Measurements from ENCODE around the gene TRIM46.

DNA sequence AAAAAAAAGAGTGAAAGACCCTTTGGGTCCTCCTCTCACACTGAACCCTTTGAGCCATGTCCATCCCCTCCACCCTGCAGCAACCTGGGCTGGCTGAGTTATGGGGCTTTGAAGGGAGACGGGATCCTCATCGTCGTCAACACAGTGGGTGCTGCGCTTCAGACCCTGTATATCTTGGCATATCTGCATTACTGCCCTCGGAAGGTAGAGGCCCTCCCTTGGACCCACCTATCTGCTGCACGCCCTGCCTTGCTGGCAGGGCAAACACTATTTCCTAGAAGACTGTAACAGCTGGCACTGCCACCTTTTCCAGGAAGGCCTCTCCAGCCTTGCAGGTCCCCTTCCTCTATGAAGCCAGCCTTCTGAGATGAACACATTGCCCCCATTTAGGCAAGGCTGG is 36.9 kb upstream of the TRIM46 start:
- TF ChIP-seq, protein P1, sequence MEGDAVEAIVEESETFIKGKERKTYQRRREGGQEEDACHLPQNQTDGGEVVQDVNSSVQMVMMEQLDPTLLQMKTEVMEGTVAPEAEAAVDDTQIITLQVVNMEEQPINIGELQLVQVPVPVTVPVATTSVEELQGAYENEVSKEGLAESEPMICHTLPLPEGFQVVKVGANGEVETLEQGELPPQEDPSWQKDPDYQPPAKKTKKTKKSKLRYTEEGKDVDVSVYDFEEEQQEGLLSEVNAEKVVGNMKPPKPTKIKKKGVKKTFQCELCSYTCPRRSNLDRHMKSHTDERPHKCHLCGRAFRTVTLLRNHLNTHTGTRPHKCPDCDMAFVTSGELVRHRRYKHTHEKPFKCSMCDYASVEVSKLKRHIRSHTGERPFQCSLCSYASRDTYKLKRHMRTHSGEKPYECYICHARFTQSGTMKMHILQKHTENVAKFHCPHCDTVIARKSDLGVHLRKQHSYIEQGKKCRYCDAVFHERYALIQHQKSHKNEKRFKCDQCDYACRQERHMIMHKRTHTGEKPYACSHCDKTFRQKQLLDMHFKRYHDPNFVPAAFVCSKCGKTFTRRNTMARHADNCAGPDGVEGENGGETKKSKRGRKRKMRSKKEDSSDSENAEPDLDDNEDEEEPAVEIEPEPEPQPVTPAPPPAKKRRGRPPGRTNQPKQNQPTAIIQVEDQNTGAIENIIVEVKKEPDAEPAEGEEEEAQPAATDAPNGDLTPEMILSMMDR (IDR thresholded peaks at IDR 0.05 in 8 of 11, conservative IDR thresholded peaks at IDR 0.05 in 3 of 11): no peak
- no peak for TF ChIP-seq POLR2A (IDR thresholded peaks at IDR 0.05)
- no peak for TF ChIP-seq POLR2AphosphoS5 (IDR thresholded peaks at IDR 0.05)
